ENCODE results near the gene ALG14.

DNA sequence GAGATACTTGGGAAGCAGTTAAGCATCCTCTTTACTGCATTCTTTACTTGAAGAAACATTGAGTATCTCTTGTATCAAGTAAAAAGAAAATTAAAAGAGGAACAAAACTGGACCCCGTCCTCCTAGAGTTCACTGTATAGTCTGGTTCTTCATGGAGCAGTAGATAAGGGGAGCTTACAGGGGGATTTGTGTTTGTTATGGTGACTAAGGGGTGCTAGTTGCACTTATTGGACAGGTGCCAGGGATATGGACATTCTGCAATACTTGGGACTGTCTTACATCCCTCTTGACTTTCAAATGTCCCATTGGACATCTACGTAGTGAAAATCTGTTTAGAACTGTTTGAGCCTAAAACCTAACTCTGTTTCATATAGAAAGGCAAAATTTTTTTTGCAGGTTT is 67.2 kb downstream of the ALG14 start:
- TF ChIP-seq, protein P1, sequence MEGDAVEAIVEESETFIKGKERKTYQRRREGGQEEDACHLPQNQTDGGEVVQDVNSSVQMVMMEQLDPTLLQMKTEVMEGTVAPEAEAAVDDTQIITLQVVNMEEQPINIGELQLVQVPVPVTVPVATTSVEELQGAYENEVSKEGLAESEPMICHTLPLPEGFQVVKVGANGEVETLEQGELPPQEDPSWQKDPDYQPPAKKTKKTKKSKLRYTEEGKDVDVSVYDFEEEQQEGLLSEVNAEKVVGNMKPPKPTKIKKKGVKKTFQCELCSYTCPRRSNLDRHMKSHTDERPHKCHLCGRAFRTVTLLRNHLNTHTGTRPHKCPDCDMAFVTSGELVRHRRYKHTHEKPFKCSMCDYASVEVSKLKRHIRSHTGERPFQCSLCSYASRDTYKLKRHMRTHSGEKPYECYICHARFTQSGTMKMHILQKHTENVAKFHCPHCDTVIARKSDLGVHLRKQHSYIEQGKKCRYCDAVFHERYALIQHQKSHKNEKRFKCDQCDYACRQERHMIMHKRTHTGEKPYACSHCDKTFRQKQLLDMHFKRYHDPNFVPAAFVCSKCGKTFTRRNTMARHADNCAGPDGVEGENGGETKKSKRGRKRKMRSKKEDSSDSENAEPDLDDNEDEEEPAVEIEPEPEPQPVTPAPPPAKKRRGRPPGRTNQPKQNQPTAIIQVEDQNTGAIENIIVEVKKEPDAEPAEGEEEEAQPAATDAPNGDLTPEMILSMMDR (IDR thresholded peaks at IDR 0.05): no peak
- TF ChIP-seq POLR2AphosphoS5 (IDR thresholded peaks at IDR 0.05) (no peak), POLR2A (IDR thresholded peaks at IDR 0.05) (no peak), EP300 (IDR thresholded peaks at IDR 0.05) (no peak)
